GM12865 (cell line): ENCODE results near the gene PFKL.
A peak's percentile ranks its signal among the peaks of the same experiment; 100 is the strongest.

ENCODE experiments used
- DNase-seq: peaks from one replicate; pipeline ENCODE4 v3.0.0; 2010; ENCODE audit warnings: low read depth
- H3K4me3 ChIP-seq: 2 replicates; pipeline ENCODE4 v1.5.1; 2011; ENCODE audit warnings: mild to moderate bottlenecking, low read depth, low read length, control low read depth
- TF ChIP-seq, protein P1 (sequence below): IDR thresholded peaks from 2 replicates; pipeline ENCODE4 v1.5.1; 2011; ENCODE audit warnings: low read length, control low read depth, low read depth, inconsistent platforms; ENCODE audit not compliant: insufficient read depth; ENCODE audit errors: missing control alignments

Gene PFKL

GRCh38 chr21:44299458-44300261, at the start of gene PFKL:
Gene PFKL (plus strand): TSS chr21:44300053. CDS start chr21:44300106, 53 bp downstream.
- DNase-seq, result peak; percentile 94
- TF ChIP-seq, protein P1, sequence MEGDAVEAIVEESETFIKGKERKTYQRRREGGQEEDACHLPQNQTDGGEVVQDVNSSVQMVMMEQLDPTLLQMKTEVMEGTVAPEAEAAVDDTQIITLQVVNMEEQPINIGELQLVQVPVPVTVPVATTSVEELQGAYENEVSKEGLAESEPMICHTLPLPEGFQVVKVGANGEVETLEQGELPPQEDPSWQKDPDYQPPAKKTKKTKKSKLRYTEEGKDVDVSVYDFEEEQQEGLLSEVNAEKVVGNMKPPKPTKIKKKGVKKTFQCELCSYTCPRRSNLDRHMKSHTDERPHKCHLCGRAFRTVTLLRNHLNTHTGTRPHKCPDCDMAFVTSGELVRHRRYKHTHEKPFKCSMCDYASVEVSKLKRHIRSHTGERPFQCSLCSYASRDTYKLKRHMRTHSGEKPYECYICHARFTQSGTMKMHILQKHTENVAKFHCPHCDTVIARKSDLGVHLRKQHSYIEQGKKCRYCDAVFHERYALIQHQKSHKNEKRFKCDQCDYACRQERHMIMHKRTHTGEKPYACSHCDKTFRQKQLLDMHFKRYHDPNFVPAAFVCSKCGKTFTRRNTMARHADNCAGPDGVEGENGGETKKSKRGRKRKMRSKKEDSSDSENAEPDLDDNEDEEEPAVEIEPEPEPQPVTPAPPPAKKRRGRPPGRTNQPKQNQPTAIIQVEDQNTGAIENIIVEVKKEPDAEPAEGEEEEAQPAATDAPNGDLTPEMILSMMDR, result no peak
- peak within 1 kb of the TSS; percentile 94 for H3K4me3 ChIP-seq

- TF ChIP-seq, protein P1, result no peak
- no peak overlapping the region for H3K4me3 ChIP-seq
- DNase-seq, result no peak
These were observed 45.8 kb upstream of the PFKL start for GRCh38 chr21:44253832-44254710.

GRCh38 chr21:44255511-44255981, 44.3 kb upstream of the PFKL start:
- DNase-seq, result no peak
- TF ChIP-seq, protein P1, result no peak

GRCh38 chr21:44258056-44258725, 41.7 kb upstream of the PFKL start:
- TF ChIP-seq, protein P1, result no peak
- no peak for DNase-seq
- no peak overlapping the region for H3K4me3 ChIP-seq

More at GRCh38 chr21:44255511-44255981, 44.3 kb upstream of the PFKL start:
- no peak overlapping the region for H3K4me3 ChIP-seq

DNA sequence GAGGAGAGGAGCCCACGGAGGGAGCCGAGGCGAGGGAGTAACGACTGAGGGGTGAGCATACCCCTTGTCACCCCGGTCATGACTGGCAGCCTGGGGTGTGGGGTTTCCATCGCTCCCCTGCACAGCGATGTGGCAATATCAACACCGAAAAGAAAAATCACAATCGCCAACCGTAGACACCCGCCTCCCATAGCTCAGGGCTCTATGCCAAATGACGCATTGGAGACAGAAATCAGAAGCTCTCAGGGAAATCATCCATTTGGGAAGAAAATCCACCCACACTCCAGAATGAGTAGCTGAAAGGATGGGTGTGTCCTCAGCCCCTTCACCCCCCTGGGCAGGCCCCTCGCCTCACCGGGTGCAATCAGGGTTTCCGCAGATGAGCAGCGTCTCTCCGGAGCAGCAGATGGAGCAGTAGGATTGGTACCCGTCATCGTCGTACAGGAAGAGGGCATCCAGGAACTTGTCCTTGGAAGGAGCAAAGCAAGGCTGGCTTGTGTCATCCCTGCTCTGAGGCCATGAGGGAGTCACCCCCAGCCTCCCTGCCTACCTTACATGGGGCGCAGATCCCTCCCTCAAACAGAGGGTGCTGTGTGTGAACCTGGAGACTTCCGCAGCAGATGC, 40.7 kb upstream of the PFKL start:
- TF ChIP-seq, protein P1, result no peak
- no peak for DNase-seq
- no peak overlapping the region for H3K4me3 ChIP-seq

GRCh38 chr21:44260066-44260465, 39.8 kb upstream of the PFKL start:
- TF ChIP-seq, protein P1, result no peak
- DNase-seq, result no peak
- no peak overlapping the region for H3K4me3 ChIP-seq
